Head of caudate nucleus (tissue), 42 donors: ENCODE measurements around the gene FBP1.
"Not testable (repeated sequence)": the region's sequence is repeated elsewhere in the genome, so short reads cannot be mapped to it uniquely, and the experiment has no call there.

Experiments
- DNase-seq, 42 donors: peaks; one replicate each; pipeline versions ENCODE4 v3.0.0 to v3.0.0-alpha.2; 2020 to 2021; ENCODE audit warnings: mixed read lengths in 7 of 42
- intact Hi-C: fragments of 100-400 bp; cut with DNase I; formaldehyde crosslinking; loops from one replicate; pipeline ENCODE4 v1.15.0; 2022

Gene FBP1

DNA sequence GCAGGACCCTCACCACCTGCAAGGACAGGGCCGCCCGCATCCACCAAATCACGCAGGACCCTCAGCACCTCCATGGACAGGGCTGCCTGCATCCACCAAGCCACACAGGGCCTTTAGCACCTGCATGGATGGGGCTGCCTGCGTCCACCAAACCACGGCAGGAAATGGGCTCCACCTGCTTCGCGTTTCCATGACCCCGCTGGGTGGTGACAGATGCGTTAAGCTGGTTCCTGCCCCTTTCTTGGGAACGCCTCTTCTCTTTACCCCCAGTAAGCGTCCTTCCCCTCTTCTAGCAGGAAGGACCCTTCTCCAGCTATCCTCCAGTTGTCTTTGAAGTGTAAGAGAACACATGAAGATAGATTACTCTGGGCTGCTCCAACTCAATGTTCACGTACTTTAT lies 13.5 kb downstream of the FBP1 start:
- no peak for DNase-seq
- intact Hi-C loops, result no loop called here

DNA sequence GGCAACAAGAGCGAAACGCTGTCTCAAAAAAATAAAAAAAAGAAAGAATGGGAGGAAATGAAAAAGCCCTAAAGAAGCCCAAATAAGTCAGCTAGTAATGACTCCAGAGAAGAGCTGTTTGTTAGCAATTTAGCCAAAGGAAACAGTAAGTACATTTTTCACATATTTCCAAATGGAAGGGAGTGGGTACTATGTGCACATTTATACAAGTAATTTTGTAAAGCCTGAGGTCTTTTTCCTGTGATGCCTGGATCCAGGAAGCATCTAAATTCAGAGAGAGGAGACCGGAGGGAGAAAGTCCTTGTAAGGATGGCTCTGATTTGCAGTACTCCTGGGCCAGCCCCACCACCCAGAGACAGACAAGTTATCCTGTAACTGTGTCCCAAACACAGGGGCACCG lies 14.7 kb downstream of the FBP1 start:
- DNase-seq, result no peak
- intact Hi-C loops, result no loop called here

DNA sequence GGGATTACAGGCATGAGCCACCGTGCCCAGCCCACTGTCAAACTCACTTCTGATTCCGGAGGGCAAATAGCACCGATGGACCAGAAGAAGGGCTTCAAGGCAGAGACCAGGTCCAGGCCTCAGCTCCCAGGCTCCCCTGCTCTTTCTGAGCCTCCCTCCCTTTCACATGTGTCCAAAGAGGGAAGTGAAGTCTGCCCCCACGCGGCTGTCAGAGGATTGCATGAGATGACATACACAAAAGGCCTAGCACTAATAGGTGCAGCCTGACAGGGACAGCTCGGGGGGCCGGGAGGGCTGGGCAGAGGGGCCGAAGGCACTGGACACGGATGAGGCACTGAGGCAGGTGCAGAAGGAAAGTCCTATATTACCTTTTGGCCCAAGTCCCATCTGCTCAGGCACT lies 16.1 kb downstream of the FBP1 start:
- intact Hi-C loops, result no loop called here
- no peak for DNase-seq

DNA sequence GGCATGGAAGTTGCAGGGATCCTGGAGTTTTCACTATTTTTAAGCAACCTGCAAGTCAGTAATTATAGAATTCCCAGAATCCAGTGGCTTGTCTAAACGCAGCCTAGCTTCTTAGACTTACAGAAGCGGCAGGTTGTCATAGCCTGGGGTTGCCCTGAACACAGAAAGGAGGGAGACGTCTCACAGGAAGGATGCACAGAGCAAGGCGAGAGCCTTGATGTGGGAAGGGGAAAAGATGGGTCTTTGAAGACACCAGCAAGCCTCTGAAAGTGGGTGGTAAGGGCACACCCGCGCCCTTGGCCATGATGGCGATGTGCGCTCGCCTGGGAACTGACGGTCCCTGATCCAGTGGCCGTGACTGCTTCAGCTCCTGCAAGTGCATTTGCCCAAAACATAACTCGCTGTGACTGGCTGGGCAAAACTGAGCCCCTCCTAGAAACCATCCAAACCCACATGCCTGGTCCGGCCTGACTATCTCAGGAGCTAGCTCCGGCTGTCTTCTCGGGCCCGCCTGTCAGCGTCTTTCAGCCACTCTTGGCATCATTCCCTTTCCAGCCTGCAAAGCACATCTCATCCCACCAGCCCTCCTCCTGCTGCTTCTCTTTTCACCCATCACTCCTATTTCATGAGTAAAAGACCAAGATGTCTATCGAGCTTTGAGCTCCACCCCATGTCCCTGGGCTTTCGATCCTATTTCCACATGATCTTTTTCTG lies 17.1 kb downstream of the FBP1 start:
- DNase-seq, result no peak
- intact Hi-C loops, result no loop called here

DNA sequence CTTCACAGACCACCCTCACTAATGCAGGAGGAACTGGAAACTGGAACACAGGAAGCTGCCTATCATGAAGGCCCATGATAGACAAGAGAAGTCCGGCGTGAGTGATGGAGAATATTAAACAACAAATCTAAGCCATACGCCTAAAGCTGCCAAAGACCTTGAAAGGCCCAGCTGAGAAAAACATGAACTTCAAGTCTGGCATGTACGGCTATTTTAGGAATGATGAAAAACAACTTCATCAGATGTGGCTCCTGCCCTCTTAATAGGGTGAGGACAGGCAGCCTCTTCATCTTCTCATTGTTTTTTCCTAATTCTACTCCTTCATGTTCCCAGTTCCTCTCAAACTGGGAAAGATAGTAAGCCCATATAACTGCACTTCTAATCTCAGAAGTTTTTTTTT lies 20.3 kb downstream of the FBP1 start:
- intact Hi-C loops, result no loop called here
- no peak for DNase-seq

DNA sequence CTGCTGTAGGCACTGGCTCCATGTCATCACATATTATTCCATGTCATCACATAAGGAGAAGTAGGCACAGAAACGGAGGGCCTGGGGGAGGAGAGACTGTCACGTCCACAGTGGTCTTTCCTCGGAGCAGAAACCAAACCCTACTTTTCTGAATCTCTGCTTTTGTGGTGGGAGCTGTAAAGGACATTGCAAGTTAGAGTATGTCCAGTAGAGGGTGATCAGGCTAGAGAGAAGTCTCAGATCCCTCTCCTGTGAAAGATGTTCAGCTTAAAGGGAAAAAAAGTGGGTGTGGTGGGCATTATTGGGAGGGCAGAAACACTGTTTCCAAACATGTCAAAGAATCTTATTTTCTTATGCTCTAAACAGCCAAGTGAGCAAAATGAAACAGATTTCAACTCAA lies 26.3 kb downstream of the FBP1 start:
- no peak for DNase-seq
- intact Hi-C loops, result no loop called here

DNA sequence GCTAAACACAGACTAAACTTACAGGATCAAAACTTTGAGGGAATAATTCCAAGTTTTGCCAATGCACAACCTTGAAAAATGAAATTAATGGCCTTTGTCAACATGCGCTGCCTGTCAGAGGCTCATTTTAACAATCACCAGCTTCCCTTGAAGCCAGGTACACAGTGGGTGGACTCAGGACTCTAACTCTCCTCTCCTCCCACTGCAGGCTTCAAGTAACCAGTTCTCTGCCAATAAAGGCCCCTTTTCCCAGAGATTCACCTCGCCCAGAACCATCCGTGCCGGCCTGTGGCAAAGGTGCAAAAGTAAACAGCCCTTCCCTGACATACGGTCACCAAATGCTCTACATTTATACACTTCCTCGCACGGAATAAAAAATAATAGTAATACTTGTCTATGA lies 27.2 kb downstream of the FBP1 start:
- intact Hi-C loops, result no loop called here
- DNase-seq, result no peak

DNA sequence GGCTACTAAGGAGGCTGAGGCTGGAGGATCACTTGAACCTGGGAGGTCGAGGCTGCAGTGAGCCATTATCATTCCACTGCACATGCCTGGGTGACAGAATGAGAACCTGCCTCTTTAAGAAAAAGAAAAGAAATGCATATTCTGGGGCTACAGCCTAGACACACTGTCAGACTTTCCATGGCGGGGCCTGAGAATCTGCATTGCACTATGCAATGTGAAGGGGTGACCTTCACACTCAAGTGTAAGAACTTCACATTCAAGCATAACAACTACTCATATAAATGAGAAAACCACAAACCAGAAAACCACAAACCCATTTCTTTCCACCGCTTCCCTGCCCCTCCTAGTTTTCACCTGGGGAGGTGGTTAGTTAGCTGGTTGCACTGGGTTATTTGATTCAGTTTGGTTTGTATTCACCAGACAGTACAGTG lies 27.7 kb downstream of the FBP1 start:
- intact Hi-C loops, result no loop called here
- no peak for DNase-seq

DNA sequence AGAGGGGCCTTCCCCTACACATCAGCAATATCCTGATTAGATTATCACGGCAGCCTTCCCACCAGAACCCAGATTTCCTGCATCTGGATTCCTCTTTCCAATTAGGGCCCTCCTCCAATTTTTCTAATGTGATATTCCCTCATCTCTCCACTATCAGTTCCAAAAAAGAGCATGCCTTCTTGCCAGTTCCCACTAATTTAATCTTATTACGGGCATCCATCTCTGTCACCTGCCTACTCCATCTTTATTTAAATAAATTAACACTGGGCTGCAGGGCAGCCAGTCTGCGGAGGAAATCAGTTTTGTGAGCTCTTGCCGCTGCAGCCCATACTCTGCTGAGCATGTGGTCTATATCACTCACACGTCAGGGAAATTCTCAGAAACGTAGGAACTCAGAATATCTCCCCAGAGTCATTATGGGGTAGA lies 29.1 kb downstream of the FBP1 start:
- intact Hi-C loops, result no loop called here
- DNase-seq, result no peak

DNA sequence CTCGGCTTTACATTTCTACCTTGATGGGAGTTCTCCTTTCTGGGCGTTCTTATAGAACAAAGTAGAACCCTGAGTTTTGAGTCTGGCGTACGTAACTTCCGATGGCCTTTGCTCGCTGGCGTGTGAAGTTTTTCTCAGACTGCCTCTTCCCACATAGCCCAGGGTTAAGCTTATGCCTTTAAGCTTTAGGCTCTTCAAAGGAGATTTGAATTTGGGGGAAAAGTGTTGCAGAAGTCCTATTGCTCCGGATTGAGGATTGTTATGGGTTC lies 32.0 kb downstream of the FBP1 start:
- no peak for DNase-seq
- intact Hi-C loops, result no loop called here

DNA sequence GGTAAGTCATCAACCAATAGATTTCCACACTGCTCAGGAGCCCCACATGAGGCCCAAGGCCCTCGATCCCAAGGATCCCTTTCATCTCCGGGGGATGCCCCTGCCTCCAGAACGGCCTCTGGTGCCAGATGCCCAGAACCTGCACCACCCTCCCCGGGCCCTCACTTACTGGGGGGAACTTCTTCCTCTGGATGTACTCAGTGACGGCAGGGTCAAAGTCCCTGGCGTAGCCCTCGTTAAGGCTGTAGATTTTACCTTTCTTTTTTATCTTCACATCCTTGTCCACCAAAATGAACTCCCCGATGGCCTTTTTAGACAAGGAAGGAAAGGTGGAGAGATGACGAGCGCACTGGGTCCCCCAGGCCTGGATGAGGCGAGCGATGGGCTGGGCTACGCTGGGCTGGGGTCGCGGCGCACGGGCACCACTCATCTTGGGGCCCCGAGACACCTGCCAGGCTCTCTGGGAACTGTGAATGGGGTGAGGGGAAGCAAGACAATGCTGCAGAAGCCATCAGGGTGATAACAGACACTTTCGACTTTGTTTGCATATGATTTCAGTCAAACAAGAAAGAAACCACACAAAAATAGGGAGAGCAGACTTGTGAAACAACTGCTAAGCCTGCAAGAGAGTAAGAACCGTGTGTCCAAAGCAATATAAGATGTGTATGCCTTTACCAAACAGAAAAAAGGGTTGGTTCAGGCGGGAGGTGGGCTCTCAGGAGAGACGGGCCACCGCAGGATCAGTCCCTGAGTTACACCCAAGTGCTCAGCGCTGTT lies 32.5 kb downstream of the FBP1 start:
- intact Hi-C loops, result no loop called here
- DNase-seq, result no peak

DNA sequence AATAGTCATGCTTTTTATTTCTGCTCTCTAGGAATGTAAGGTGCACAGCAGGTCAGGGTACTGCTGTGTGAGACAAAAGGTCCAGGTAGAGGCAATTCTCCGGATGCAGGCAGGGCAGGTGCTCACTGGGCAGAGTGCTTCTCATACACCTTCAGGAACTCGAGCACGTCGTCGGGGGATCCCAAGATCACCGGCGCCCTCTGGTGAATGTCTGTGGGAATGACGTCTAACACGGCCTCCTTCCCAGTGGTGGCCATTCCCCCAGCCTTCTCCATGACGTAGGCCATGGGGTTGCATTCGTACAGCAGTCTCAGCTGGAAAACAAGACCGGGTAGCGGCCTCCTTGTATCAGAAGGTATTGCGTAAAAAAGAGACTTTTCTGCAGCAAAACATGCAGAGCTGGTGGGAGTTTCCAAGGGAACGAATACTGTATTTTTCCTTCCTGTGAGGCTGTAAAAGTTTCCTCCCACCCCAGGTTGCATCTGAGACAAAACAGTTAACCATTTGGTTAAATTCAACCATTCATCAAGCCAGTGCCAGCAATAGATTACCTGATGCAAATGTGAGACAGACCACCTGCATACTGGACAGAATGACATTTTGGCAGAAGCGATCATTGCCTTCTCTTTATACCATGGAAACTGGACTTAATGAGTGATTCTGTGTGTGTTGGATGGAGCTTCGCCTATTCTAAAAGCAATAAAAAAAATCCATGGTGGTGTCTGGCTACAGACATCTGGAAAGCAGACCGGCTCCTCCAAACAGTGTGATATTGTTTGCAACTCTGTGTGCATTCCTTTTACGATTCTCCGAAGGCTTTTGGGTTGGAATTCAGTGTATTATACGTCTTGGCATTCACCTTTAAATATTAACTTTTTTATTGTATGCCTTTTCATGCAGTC lies 35.8 kb downstream of the FBP1 start:
- peak; percentile 57 to 88 (median 76) for DNase-seq
- intact Hi-C loops, result no loop called here

DNA sequence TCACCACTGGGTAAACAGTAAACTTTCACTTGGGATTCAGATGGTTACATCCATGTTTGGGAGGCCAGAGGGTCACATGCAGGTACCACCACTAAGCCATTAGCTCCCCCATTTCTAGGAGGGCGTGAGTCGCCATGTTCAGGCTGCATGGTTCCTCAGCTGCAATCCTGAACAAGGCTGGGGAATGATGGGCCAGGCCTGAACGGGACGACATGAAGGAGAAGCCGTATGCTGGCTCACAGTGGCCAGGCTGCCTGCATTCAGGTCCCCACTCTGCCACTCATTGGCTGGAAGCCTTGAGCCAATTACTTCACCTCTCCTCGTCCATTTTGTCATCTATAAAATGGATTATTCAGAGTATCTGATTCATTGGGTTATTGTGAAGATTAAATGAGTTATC lies 36.7 kb downstream of the FBP1 start:
- no peak for DNase-seq

DNA sequence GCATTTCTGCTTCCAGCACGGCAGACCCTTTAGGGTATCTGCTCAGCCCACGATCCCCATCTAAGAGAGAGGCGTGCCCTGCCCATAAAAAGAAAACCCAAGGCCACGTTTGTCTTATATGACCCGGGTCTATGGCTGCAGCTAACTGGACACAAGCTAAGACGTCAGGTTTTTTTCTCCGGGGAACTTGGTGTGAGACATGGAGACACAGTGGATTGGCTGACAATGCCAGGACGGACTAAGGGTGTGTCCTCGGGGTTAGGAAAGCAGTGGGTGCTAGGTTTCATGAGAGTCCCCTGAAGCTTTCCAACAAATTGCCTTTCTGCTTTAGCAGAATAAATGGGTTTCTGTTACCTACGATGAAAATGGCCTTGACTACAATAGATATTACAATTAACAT lies 38.6 kb downstream of the FBP1 start:
- intact Hi-C loops, result no loop called here
- DNase-seq, result no peak

More for the DNA sequence above, 36.7 kb downstream of the FBP1 start:
- intact Hi-C loops, result no loop called here

DNA sequence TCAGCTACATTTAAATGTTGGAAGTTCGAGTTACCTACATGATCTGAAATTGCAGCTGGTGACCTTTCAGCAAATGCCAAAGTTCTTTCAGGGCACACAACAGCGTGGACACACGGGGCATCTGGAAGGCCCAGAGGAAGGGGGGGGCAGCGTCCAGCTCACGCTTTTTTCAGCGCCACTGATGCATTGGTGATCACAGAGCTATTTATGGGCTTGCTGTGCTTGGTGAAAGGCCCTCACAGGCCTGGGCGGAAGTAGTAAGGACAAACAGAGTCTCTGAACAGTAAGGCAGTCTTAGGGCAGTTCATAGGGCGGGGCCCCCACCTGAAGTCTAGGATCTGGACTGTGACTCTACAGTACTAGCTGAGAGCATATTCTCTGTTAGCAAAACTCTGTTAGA lies 39.1 kb downstream of the FBP1 start:
- intact Hi-C loops, result no loop called here
- no peak for DNase-seq

DNA sequence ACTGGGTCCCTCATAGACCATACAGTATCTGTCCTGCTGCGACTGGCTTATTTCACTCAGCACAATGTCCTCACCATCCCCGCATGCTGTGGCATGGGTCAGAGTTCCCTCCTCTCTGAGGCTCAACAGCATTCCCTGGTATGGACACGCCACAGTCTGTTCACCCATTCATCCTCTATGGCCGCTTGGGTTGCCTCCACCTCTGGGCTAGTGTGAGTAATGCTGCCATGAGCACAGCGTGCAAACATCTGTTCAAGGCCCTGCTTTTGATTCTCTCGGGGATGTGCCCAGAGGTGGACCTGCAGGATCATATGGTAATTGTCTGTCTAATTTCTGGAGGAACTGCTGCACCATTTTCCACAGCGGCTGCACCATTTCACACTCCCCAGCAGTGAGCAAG lies 40.2 kb downstream of the FBP1 start:
- intact Hi-C loops, result no loop called here
- DNase-seq, result no peak

DNA sequence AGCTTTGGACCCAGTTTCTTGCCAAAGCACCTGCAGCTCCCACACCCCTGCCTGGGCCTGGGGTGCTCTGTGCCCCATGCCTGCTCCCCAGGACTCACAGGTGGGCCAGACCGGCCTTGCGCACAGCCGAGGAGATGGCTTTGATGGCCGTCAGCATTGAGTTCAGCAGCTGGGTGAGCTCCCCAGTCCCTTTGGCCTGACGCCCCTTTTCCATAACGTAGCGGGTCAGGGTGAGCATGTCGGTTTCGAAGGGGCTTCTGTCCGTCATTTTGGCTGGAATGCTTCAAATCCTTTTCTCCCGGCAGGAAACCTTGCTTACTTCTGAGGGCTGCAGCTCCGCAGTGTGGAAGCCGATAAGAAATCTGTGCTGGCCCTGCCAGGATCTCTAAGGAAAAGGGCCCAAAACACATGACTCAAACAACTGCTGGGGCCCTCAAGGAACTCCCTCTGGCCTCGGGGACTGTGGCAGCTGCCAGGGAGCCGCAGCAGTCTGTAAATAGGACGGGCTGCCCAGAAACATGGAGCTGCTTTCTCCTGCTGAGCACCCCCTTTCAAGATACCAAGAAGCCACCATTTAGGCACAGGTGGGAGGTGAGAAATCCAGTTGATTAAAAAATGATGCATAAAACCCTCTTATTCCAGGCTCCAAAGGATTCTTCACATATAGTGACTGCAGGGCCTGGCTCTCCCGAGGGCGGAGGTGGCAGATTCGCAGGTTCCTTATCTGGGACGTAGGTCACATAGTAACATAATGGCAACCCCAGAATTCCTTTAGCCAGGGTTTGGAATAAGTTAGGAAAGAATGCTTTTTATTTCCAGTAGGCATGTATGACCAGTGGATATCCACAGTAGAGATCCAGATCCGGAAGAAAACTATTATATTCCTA lies 45.6 kb downstream of the FBP1 start, which contains the start of gene FBP2:
TSS of gene FBP2 (minus strand) at position 366 of the 887 bp plus-strand sequence. CDS start at position 268, 98 bp downstream.
- intact Hi-C loops, result no loop called here
- peak in 1 of 42 donors; percentile 15 for DNase-seq

DNA sequence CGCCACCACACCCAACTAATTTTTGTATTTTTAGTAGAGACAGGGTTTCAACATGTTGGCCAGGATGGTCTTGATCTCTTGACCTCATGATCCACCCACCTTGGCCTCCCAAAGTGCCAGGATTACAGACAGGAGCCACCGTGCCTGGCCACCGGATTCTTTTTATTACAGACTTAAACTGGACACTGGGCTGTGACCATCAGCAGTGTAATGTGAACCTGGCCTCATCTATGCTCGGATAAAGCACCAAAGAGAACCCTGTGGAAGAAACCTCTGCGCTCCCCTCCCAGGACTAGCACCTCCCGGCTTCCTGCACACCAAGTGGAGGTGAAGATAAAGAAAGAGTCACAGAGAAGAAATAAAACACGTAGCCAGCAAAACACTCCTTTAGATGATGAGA lies 46.6 kb downstream of the FBP1 start:
- DNase-seq, intact Hi-C loops: not testable (repeated sequence)

DNA sequence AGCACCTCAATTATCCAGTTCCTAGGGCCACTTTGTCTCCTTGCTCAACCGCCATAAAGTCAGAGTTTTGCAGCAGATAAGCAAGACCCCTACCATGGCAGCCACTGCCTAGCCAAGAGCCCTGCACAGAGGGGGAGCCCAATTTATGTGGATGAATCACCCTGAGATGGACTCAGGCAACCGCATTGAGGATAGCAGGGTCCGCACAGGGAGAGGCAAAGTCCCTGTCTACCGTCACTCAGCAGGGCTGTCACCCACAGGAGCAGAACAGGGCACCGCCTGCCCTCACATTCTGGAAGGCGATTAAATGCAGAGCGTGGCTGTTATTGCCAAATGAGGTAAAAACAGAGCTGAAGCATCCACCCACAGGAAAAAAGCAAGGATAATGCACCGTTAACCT lies 47.4 kb downstream of the FBP1 start:
- intact Hi-C loops, result no loop called here
- DNase-seq, result no peak
